Tibial nerve (tissue), 4 donors: ENCODE measurements around the gene SLC38A9. TPM values are rescaled to one million over a fixed set of nuclear protein-coding genes. Genes with fewer than 3 reads are reported as not detected.
"Not testable (repeated sequence)": the region's sequence is repeated elsewhere in the genome, so short reads cannot be mapped to it uniquely, and the experiment has no call there.

ENCODE experiments used
- DNase-seq, 2 donors: peaks; one replicate each; pipeline ENCODE4 v3.0.0-alpha.2; 2019; ENCODE audit warnings: low spot score in 2 of 2
- H3K27ac ChIP-seq, 4 donors: fragments of 200-600 bp; sonication (generic) in 3 of 4; one replicate each; pipeline ENCODE4 v1.5.1; 2017 to 2019; ENCODE audit warnings: mild to moderate bottlenecking in 1 of 4
- H3K27me3 ChIP-seq, 2 donors: fragments of 200-600 bp; sonication (generic) in 1 of 2; one replicate each; pipeline versions ENCODE4 v1.5.1 to v1.6.0; 2017 to 2019
- H3K36me3 ChIP-seq, 3 donors: fragments of 200-600 bp; sonication (generic); one replicate each; pipeline ENCODE4 v1.5.1; 2018 to 2019
- H3K4me1 ChIP-seq, 4 donors: fragments of 200-600 bp; sonication (generic) in 3 of 4; one replicate each; pipeline ENCODE4 v1.5.1; 2017 to 2019
- H3K4me3 ChIP-seq, 4 donors: fragments of 200-600 bp; sonication (generic) in 3 of 4; one replicate each; pipeline ENCODE4 v1.5.1; 2017 to 2019; ENCODE audit warnings: mild to moderate bottlenecking in 1 of 4, moderate library complexity in 1 of 4
- H3K9me3 ChIP-seq, 4 donors: fragments of 200-600 bp; sonication (generic) in 3 of 4; one replicate each; pipeline ENCODE4 v1.5.1; 2017 to 2019
- CTCF ChIP-seq, 5 experiments: fragments of 200-600 bp in 3 of 5; fragments of 450-650 bp in 2 of 5; sonication (generic) in 3 of 5; IDR thresholded peaks; one replicate each; pipeline ENCODE4 v1.5.1; 2016 to 2019; ENCODE audit warnings: antibody characterized with exemption in 5 of 5, mild to moderate bottlenecking in 3 of 5, moderate library complexity in 2 of 5
- EP300 ChIP-seq, 2 donors: sonication (generic); formaldehyde crosslinking; IDR thresholded peaks; one replicate each; pipeline ENCODE4 v1.6.1; 2017; ENCODE audit warnings: antibody characterized with exemption in 2 of 2, mild to moderate bottlenecking in 1 of 2
- POLR2A ChIP-seq, 2 donors: fragments of 450-650 bp; IDR thresholded peaks; one replicate each; pipeline ENCODE4 v1.6.1; 2017; ENCODE audit warnings: antibody characterized with exemption in 2 of 2, mild to moderate bottlenecking in 2 of 2, moderate library complexity in 2 of 2
- WGBS, 2 donors: methylation state at CpG; one replicate each; pipeline ENCODE4 v1.1.5; 2018; 5-methylcytosine and 5-hydroxymethylcytosine counted together
- total RNA-seq, 4 donors: library from RNA; depleted of rRNA; stranded (reverse); fragments of >200 nt; gene quantifications; one replicate each; pipeline ENCODE4 v1.1.0, GENCODE V29; 2016

The SLC38A9 gene
- total RNA-seq, 4 donors from 2014 or later: 11.0 to 39.1 (median 23.6) TPM

- Histone ChIP-seq H3K27ac (no peak overlapping the region), H3K27me3 (no peaks in the 10 kb centered on the region), H3K36me3 (no peaks in the 10 kb centered on the region), H3K9me3 (no peaks in the 10 kb centered on the region), H3K4me3 (no peak overlapping the region), H3K4me1 (no peaks in the 10 kb centered on the region)
- no peak for DNase-seq
- 98% methylated on average over 1 of the region's 1 CpG for WGBS, 2 donors
- no peak for TF ChIP-seq EP300 (IDR thresholded peaks at IDR 0.05)
- no peak for TF ChIP-seq POLR2A (IDR thresholded peaks at IDR 0.05)
- TF ChIP-seq CTCF (IDR thresholded peaks at IDR 0.05): no peak
Observed at GRCh38 chr5:55734658-55735057, 22.5 kb upstream of the SLC38A9 start.

DNA sequence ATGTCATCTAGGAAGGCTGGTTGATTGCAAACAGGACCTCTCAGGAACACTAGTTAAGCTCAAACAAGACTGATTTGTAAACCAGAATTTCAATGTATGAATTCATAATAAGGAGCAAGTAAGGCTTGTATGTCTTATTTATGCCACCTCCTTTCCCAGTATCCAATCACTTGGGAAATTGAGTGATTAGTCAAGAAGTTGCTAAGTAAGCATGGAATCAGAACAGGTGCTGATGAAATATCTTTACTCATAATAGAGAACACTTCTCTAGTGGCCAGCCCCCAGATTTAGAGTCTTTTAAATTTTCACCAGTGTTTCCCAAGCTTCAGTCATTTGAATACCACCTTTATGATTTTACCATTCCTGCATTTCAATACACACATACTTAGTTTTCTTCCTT lies 20.5 kb upstream of the SLC38A9 start:
- H3K27me3 ChIP-seq: no peaks in the 10 kb centered on the region
- no peaks in the 10 kb centered on the region for H3K4me1 ChIP-seq
- TF ChIP-seq CTCF (IDR thresholded peaks at IDR 0.05): no peak
- no peak for TF ChIP-seq POLR2A (IDR thresholded peaks at IDR 0.05)
- TF ChIP-seq EP300 (IDR thresholded peaks at IDR 0.05): no peak
- no peaks in the 10 kb centered on the region for H3K36me3 ChIP-seq
- no peak for DNase-seq
- no peak overlapping the region for H3K4me3 ChIP-seq
- H3K9me3 ChIP-seq: no peaks in the 10 kb centered on the region
- H3K27ac ChIP-seq: no peak overlapping the region

- H3K4me3 ChIP-seq: no peak overlapping the region
- 78 to 84% methylated on average over 3 of the region's 3 CpGs for WGBS, 2 donors
- H3K27me3 ChIP-seq: no peaks in the 10 kb centered on the region
- no peaks in the 10 kb centered on the region for H3K4me1 ChIP-seq
- H3K36me3 ChIP-seq: no peaks in the 10 kb centered on the region
- H3K27ac ChIP-seq: no peak overlapping the region
- TF ChIP-seq CTCF (IDR thresholded peaks at IDR 0.05) (no peak), EP300 (IDR thresholded peaks at IDR 0.05) (no peak), POLR2A (IDR thresholded peaks at IDR 0.05) (no peak)
- DNase-seq: no peak
- no peaks in the 10 kb centered on the region for H3K9me3 ChIP-seq
Observed at GRCh38 chr5:55731848-55732247, 19.7 kb upstream of the SLC38A9 start.

DNA sequence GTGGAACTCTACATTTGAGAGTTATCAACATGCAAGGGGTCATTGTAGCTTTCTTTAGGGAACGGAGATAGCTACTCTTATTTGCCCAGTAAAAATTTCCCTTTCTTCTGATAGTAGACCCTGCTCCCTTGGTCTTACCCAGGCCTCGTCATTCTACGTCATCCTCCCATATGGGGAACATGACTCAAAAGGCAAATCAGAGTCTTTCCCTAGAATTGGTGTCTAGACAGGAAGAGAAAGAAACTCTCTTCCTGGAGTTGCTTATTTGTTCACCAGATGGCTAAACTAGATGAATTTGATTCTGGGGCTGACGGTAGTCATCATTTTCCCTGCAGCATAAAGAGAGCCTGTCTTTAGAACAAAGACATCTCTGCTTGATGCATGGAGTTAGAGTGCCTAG lies 12.2 kb upstream of the SLC38A9 start:
- no peaks in the 10 kb centered on the region for H3K27me3 ChIP-seq
- H3K36me3 ChIP-seq: no peaks in the 10 kb centered on the region
- TF ChIP-seq EP300 (IDR thresholded peaks at IDR 0.05): no peak
- TF ChIP-seq POLR2A (IDR thresholded peaks at IDR 0.05): no peak
- TF ChIP-seq CTCF (IDR thresholded peaks at IDR 0.05): no peak
- H3K9me3 ChIP-seq: no peaks in the 10 kb centered on the region
- 79 to 84% methylated on average over 4 of the region's 4 CpGs for WGBS, 2 donors
- H3K4me3 ChIP-seq: no peak overlapping the region
- no peak overlapping the region for H3K27ac ChIP-seq
- H3K4me1 ChIP-seq: no peaks in the 10 kb centered on the region
- DNase-seq: no peak

GRCh38 chr5:55720188-55720703 lies 8.1 kb upstream of the SLC38A9 start:
- H3K27ac ChIP-seq: no peak overlapping the region
- peaks cover 0 to 8% (median 0%) of the 10 kb centered on the region in 4 donors for H3K9me3 ChIP-seq
- H3K27me3 ChIP-seq: no peaks in the 10 kb centered on the region
- H3K4me3 ChIP-seq: no peak overlapping the region
- no peaks in the 10 kb centered on the region for H3K4me1 ChIP-seq
- no peaks in the 10 kb centered on the region for H3K36me3 ChIP-seq
- TF ChIP-seq EP300 (IDR thresholded peaks at IDR 0.05): no peak
- no peak for TF ChIP-seq CTCF (IDR thresholded peaks at IDR 0.05)
- WGBS, 2 donors: 88 to 95% methylated on average over 3 of the region's 3 CpGs
- no peak for DNase-seq

- H3K27ac ChIP-seq, H3K9me3 ChIP-seq, H3K4me3 ChIP-seq, H3K4me1 ChIP-seq, DNase-seq, H3K27me3 ChIP-seq, H3K36me3 ChIP-seq: not testable (repeated sequence)
- WGBS, 2 donors: 98 to 100% methylated on average over 2 of the region's 2 CpGs
Observed at GRCh38 chr5:55719026-55719425, 6.9 kb upstream of the SLC38A9 start.
